Activated CD4-positive, CD25-positive, alpha-beta regulatory T cell treated with anti-CD3 and anti-CD28 coated beads, Interleukin-2, amount 50 U/mL, for 16 hours (primary cell): ENCODE results near the gene PCDHGA10.
"Not testable (repeated sequence)": the region's sequence is repeated elsewhere in the genome, so short reads cannot be mapped to it uniquely, and the experiment has no call there.

Source experiments
- DNase-seq: peaks from one replicate; pipeline ENCODE4 v3.0.0-alpha.2; 2020; ENCODE audit warnings: low read depth, low spot score

The PCDHGA10 gene

GRCh38 chr5:141392429-141393198, 20.2 kb upstream of the PCDHGA10 start, which contains the start of gene PCDHGA8:
TSS of gene PCDHGA8 (plus strand) at chr5:141392633. CDS start at chr5:141392814, 181 bp downstream.
- no peak for DNase-seq

GRCh38 chr5:141393267-141393666, 19.5 kb upstream of the PCDHGA10 start:
- DNase-seq: no peak

GRCh38 chr5:141394401-141395187, 18.2 kb upstream of the PCDHGA10 start:
- DNase-seq: not testable (repeated sequence)

GRCh38 chr5:141397756-141398551, 14.8 kb upstream of the PCDHGA10 start, which contains the start of gene PCDHGB5:
TSS of gene PCDHGB5 (plus strand) at chr5:141397947. CDS start at chr5:141398128, 181 bp downstream.
- not testable (repeated sequence) for DNase-seq

- DNase-seq: no peak
These were observed 14.2 kb upstream of the PCDHGA10 start for GRCh38 chr5:141398608-141399007.

GRCh38 chr5:141399555-141400258, 13.1 kb upstream of the PCDHGA10 start:
- DNase-seq: no peak

GRCh38 chr5:141402553-141403243, 10.1 kb upstream of the PCDHGA10 start, which contains the start of gene PCDHGA9:
TSS of gene PCDHGA9 (plus strand) at chr5:141402778. CDS start at chr5:141402953, 175 bp downstream.
- DNase-seq: no peak

GRCh38 chr5:141403387-141403786, 9.4 kb upstream of the PCDHGA10 start:
- no peak for DNase-seq

- DNase-seq: not testable (repeated sequence)
These were observed 4.8 kb upstream of the PCDHGA10 start, which contains the start of gene PCDHGB6 for GRCh38 chr5:141407790-141408505. TSS of gene PCDHGB6 (plus strand) at chr5:141408021. CDS start at chr5:141408203, 182 bp downstream.

GRCh38 chr5:141409598-141410306, 3.0 kb upstream of the PCDHGA10 start:
- no peak for DNase-seq

- DNase-seq: no peak
These were observed 1.2 kb upstream of the PCDHGA10 start for GRCh38 chr5:141411575-141411974.

- DNase-seq: no peak
These were observed 818 bp downstream of the PCDHGA10 start for GRCh38 chr5:141413540-141414069.

GRCh38 chr5:141414548-141415274, 1.9 kb downstream of the PCDHGA10 start:
- DNase-seq: not testable (repeated sequence)

- DNase-seq: not testable (repeated sequence)
These were observed 2.5 kb downstream of the PCDHGA10 start for GRCh38 chr5:141415275-141415618.

- DNase-seq: not testable (repeated sequence)
These were observed 4.8 kb downstream of the PCDHGA10 start, which contains the start of gene PCDHGB7 for GRCh38 chr5:141417494-141418172. TSS of gene PCDHGB7 (plus strand) at chr5:141417677. CDS start at chr5:141417860, 183 bp downstream.

- no peak for DNase-seq
These were observed 6.5 kb downstream of the PCDHGA10 start for GRCh38 chr5:141419074-141419880.
